Left lobe of liver (tissue), 2 donors: ENCODE data around the gene SORCS2. TPM values are rescaled to one million over a fixed set of nuclear protein-coding genes. Genes with fewer than 3 reads are reported as not detected.

Source experiments
- ATAC-seq: fragments of 200-7000 bp; cut with Tn5 transposase; one replicate; pipeline ENCODE4 v1.9.1; 2020; ENCODE audit warnings: mild to moderate bottlenecking, moderate library complexity
- DNase-seq: peaks from one replicate; pipeline ENCODE4 v3.0.0-alpha.2; 2020; ENCODE audit warnings: low spot score
- total RNA-seq: library from RNA; stranded (reverse); gene quantifications from one replicate; pipeline ENCODE4 v1.2.1, GENCODE V29; 2021
- donor health status: DM: no; HTN: no; CAD: no; lungs with moderate emphysema.
- donor health status: DM: no; HTN: yes; CAD: no.

The SORCS2 gene
- total RNA-seq, 1 donor from 2014 or later, result 0.35 TPM

- DNase-seq, result no peak
Observed at GRCh38 chr4:7610022-7610670, 417.8 kb downstream of the SORCS2 start.

GRCh38 chr4:7610841-7611240, 418.5 kb downstream of the SORCS2 start:
- no peak for ATAC-seq
- DNase-seq, result no peak

More at GRCh38 chr4:7610022-7610670, 417.8 kb downstream of the SORCS2 start:
- no peak for ATAC-seq

GRCh38 chr4:7612311-7612897, 420.1 kb downstream of the SORCS2 start:
- ATAC-seq, result no peak
- no peak for DNase-seq

- DNase-seq, result no peak
- no peak for ATAC-seq
Observed at GRCh38 chr4:7614350-7614949, 422.1 kb downstream of the SORCS2 start.

GRCh38 chr4:7616193-7616592, 423.9 kb downstream of the SORCS2 start:
- DNase-seq, result no peak
- ATAC-seq, result no peak

GRCh38 chr4:7618361-7618760, 426.0 kb downstream of the SORCS2 start:
- DNase-seq (no peak), ATAC-seq (no peak)

GRCh38 chr4:7620086-7620813, 427.9 kb downstream of the SORCS2 start:
- ATAC-seq, result no peak
- no peak for DNase-seq

GRCh38 chr4:7620814-7621176, 428.5 kb downstream of the SORCS2 start:
- ATAC-seq (no peak), DNase-seq (no peak)

GRCh38 chr4:7621252-7622035, 429.1 kb downstream of the SORCS2 start:
- DNase-seq, result no peak

GRCh38 chr4:7622371-7622770, 430.0 kb downstream of the SORCS2 start:
- no peak for ATAC-seq
- DNase-seq, result no peak

More at GRCh38 chr4:7621252-7622035, 429.1 kb downstream of the SORCS2 start:
- no peak for ATAC-seq

GRCh38 chr4:7623468-7623867, 431.1 kb downstream of the SORCS2 start:
- DNase-seq (no peak), ATAC-seq (no peak)

GRCh38 chr4:7624396-7624980, 432.1 kb downstream of the SORCS2 start:
- DNase-seq, result no peak
- ATAC-seq, result no peak

GRCh38 chr4:7625071-7625470, 432.7 kb downstream of the SORCS2 start:
- no peak for DNase-seq

GRCh38 chr4:7626531-7626930, 434.2 kb downstream of the SORCS2 start:
- ATAC-seq (no peak), DNase-seq (no peak)

More at GRCh38 chr4:7625071-7625470, 432.7 kb downstream of the SORCS2 start:
- no peak for ATAC-seq

GRCh38 chr4:7627251-7628250, 435.2 kb downstream of the SORCS2 start:
- ATAC-seq (no peak), DNase-seq (no peak)

- no peak for ATAC-seq
Observed at GRCh38 chr4:7628432-7628831, 436.1 kb downstream of the SORCS2 start.

GRCh38 chr4:7629501-7630254, 437.3 kb downstream of the SORCS2 start:
- DNase-seq (no peak), ATAC-seq (no peak)

More at GRCh38 chr4:7628432-7628831, 436.1 kb downstream of the SORCS2 start:
- DNase-seq, result no peak

- DNase-seq (peak; percentile 70), ATAC-seq (peak; percentile 87)
Observed at GRCh38 chr4:7630568-7631287, 438.4 kb downstream of the SORCS2 start.
